ENCODE results near the gene MICAL3.
"Not testable (repeated sequence)": the region's sequence is repeated elsewhere in the genome, so short reads cannot be mapped to it uniquely, and the experiment has no call there.

Gene MICAL3

GRCh38 chr22:17893900-17894535, 130.3 kb downstream of the MICAL3 start:
- DNase-seq (ENCODE audit: insufficient read length, low spot score) (no peak), FAIRE-seq (no peak)

- DNase-seq (ENCODE audit: insufficient read length, low spot score) (no peak), FAIRE-seq (no peak)
Measured at GRCh38 chr22:17892376-17892775, 132.0 kb downstream of the MICAL3 start.

- no peak for FAIRE-seq
- no peak for DNase-seq (ENCODE audit: insufficient read length, low spot score)
Measured at GRCh38 chr22:17891481-17892167, 132.7 kb downstream of the MICAL3 start.

- DNase-seq (ENCODE audit: insufficient read length, low spot score) = no peak
- FAIRE-seq = no peak
Measured at GRCh38 chr22:17890892-17891291, 133.5 kb downstream of the MICAL3 start.

GRCh38 chr22:17890245-17890671, 134.1 kb downstream of the MICAL3 start:
- FAIRE-seq = no peak
- DNase-seq (ENCODE audit: insufficient read length, low spot score) = no peak

GRCh38 chr22:17888855-17889254, 135.5 kb downstream of the MICAL3 start:
- FAIRE-seq = no peak
- no peak for DNase-seq (ENCODE audit: insufficient read length, low spot score)

- FAIRE-seq (no peak), DNase-seq (ENCODE audit: insufficient read length, low spot score) (no peak)
Measured at GRCh38 chr22:17888439-17888838, 135.9 kb downstream of the MICAL3 start.

- FAIRE-seq (no peak), DNase-seq (ENCODE audit: insufficient read length, low spot score) (no peak)
Measured at GRCh38 chr22:17884893-17885292, 139.5 kb downstream of the MICAL3 start.

GRCh38 chr22:17884084-17884483, 140.3 kb downstream of the MICAL3 start:
- DNase-seq (ENCODE audit: insufficient read length, low spot score) (no peak), FAIRE-seq (no peak)

- no peak for FAIRE-seq
- no peak for DNase-seq (ENCODE audit: insufficient read length, low spot score)
Measured at GRCh38 chr22:17883356-17883755, 141.0 kb downstream of the MICAL3 start.

GRCh38 chr22:17882727-17883126, 141.6 kb downstream of the MICAL3 start:
- FAIRE-seq = no peak

GRCh38 chr22:17882162-17882561, 142.2 kb downstream of the MICAL3 start:
- DNase-seq (ENCODE audit: insufficient read length, low spot score) = no peak
- FAIRE-seq = no peak

More at GRCh38 chr22:17882727-17883126, 141.6 kb downstream of the MICAL3 start:
- no peak for DNase-seq (ENCODE audit: insufficient read length, low spot score)

GRCh38 chr22:17881366-17881765, 143.0 kb downstream of the MICAL3 start:
- DNase-seq (ENCODE audit: insufficient read length, low spot score) (no peak), FAIRE-seq (no peak)

GRCh38 chr22:17880468-17880867, 143.9 kb downstream of the MICAL3 start:
- no peak for FAIRE-seq
- no peak for DNase-seq (ENCODE audit: insufficient read length, low spot score)

- FAIRE-seq = no peak
- DNase-seq (ENCODE audit: insufficient read length, low spot score) = no peak
Measured at GRCh38 chr22:17880020-17880419, 144.3 kb downstream of the MICAL3 start.

- FAIRE-seq = no peak
- DNase-seq (ENCODE audit: insufficient read length, low spot score) = no peak
Measured at GRCh38 chr22:17878941-17879340, 145.4 kb downstream of the MICAL3 start.

- FAIRE-seq = no peak
- DNase-seq (ENCODE audit: insufficient read length, low spot score) = no peak
Measured at GRCh38 chr22:17878186-17878694, 146.1 kb downstream of the MICAL3 start.

GRCh38 chr22:17876878-17877855, 147.2 kb downstream of the MICAL3 start:
- not testable (repeated sequence) for DNase-seq (ENCODE audit: insufficient read length, low spot score)
- FAIRE-seq = peak; percentile 4

- DNase-seq (ENCODE audit: insufficient read length, low spot score) = no peak
- FAIRE-seq = no peak
Measured at GRCh38 chr22:17876306-17876831, 148.0 kb downstream of the MICAL3 start.

- DNase-seq (ENCODE audit: insufficient read length, low spot score) (no peak), FAIRE-seq (no peak)
Measured at GRCh38 chr22:17875631-17876030, 148.7 kb downstream of the MICAL3 start.

GRCh38 chr22:17875156-17875555, 149.2 kb downstream of the MICAL3 start:
- FAIRE-seq = no peak

More at GRCh38 chr22:17875156-17875555, 149.2 kb downstream of the MICAL3 start:
- no peak for DNase-seq (ENCODE audit: insufficient read length, low spot score)

Measured in GM19239 (cell line).